Astrocyte (in vitro differentiated cells and primary cell): Measurements from ENCODE around the gene MTCL3.

ENCODE experiments used
- CTCF ChIP-seq: IDR thresholded peaks from 2 replicates; pipeline ENCODE4 v1.5.1; 2011; ENCODE audit warnings: low read depth, mild to moderate bottlenecking, inconsistent platforms, low read length, moderate library complexity; ENCODE audit not compliant: insufficient read depth
- EZH2 ChIP-seq: IDR thresholded peaks from 2 replicates; pipeline ENCODE4 v1.6.1; 2012; ENCODE audit warnings: mild to moderate bottlenecking, low read length, inconsistent platforms; ENCODE audit not compliant: insufficient read depth

- TF ChIP-seq CTCF (no peak), EZH2 (no peak)
Measured at GRCh38 chr6:127567476-127567875, 48.3 kb upstream of the MTCL3 start.
